ENCODE data around the gene UBE2E3. TPM values are rescaled to one million over a fixed set of nuclear protein-coding genes. Genes with fewer than 3 reads are reported as not detected.

Gene UBE2E3
- polyA plus RNA-seq, 1 experiment = 58.8 TPM

DNA sequence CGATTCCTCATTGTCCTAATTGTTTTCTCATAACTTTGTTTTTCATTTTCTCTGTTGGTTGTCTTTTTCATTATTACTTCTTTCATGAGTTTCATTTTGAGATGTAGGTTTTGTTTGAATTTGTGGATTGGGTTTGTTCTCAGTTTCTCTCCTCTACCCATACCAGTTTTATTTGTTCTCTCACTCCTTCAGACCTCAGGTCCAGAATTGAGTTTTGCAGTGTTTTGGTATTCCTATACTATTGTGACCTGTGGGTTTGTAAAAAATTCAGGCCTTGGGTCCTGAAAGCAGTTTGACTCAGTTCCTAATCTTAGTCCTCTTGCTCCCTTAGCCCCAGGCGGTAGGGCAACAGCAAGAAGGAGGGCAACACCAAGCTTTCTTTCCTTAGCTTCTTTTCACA is 28.3 kb upstream of the UBE2E3 start:
- H3K4me3 ChIP-seq (ENCODE audit: low read depth, low read length) = no peak overlapping the region
- POLR2A ChIA-PET = no interaction called here
- no peaks in the 10 kb centered on the region for H3K27me3 ChIP-seq (ENCODE audit: control insufficient read depth, insufficient read depth, low read length)
- H3K36me3 ChIP-seq (ENCODE audit: control insufficient read depth, insufficient read depth, low read length) = no peaks in the 10 kb centered on the region
- CTCF ChIA-PET = no interaction called here
- TF ChIP-seq, protein P1, sequence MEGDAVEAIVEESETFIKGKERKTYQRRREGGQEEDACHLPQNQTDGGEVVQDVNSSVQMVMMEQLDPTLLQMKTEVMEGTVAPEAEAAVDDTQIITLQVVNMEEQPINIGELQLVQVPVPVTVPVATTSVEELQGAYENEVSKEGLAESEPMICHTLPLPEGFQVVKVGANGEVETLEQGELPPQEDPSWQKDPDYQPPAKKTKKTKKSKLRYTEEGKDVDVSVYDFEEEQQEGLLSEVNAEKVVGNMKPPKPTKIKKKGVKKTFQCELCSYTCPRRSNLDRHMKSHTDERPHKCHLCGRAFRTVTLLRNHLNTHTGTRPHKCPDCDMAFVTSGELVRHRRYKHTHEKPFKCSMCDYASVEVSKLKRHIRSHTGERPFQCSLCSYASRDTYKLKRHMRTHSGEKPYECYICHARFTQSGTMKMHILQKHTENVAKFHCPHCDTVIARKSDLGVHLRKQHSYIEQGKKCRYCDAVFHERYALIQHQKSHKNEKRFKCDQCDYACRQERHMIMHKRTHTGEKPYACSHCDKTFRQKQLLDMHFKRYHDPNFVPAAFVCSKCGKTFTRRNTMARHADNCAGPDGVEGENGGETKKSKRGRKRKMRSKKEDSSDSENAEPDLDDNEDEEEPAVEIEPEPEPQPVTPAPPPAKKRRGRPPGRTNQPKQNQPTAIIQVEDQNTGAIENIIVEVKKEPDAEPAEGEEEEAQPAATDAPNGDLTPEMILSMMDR (IDR thresholded peaks at IDR 0.05; ENCODE audit: insufficient read depth, low read depth, low read length) = no peak
- DNase-seq (ENCODE audit: low read depth) = no peak

DNA sequence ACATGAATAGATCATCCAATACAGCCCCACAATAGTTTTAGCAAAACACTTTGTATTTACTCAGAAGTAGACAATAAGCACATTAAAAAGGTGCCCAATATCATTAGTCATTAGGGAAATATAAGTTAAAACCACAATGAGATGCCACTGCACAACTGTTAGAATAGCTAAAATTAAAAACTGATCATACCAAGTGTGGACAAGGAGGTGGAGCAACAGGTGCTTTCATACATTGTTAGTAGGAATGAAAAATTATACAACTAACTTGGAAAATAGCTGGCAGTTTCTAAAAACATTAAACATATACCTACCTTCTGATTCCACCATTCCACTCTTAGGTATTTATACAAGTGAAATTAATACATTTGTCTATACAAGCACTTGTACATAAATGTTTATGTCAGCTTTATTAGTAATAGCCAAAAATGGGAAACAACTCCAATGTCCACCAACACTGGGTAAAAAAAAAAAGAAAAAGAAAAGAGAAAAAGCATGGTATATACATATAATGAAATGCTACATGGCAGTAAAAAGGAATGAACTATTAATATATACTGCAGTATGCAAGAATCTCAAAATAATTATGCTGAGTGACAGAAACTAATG is 27.6 kb upstream of the UBE2E3 start:
- Histone ChIP-seq H3K27me3 (ENCODE audit: control insufficient read depth, insufficient read depth, low read length) (no peaks in the 10 kb centered on the region), H3K4me3 (ENCODE audit: low read depth, low read length) (no peak overlapping the region), H3K36me3 (ENCODE audit: control insufficient read depth, insufficient read depth, low read length) (no peaks in the 10 kb centered on the region)
- ChIA-PET POLR2A (no interaction called here), CTCF (no interaction called here)
- no peak for DNase-seq (ENCODE audit: low read depth)
- TF ChIP-seq, protein P1 (IDR thresholded peaks at IDR 0.05; ENCODE audit: insufficient read depth, low read depth, low read length) = no peak

DNA sequence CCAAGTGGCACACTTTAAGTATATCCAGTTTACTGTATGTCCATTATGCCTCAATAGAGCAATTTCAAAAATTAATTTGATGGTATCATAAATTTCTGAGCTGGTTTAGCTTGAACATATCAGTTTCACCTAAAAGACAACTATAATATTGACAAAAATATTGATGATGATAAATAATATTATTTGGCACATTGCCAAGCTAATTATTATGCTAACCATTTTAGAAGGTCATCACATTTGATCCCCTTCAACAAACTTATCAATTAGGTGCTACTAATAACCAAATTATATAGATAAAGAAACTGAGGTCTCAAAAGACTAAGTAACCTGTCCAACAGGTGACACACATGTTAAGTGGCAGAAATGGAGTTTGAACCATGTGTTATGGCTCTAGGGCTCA is 26.9 kb upstream of the UBE2E3 start:
- ChIA-PET POLR2A (no interaction called here), CTCF (interaction anchor here (0.9 kb wide), 1 partner anchor 10 kb away, joined by 3 read pairs; no protein-coding TSS in a partner anchor)
- no peaks in the 10 kb centered on the region for H3K27me3 ChIP-seq (ENCODE audit: control insufficient read depth, insufficient read depth, low read length)
- TF ChIP-seq, protein P1 (IDR thresholded peaks at IDR 0.05; ENCODE audit: insufficient read depth, low read depth, low read length) = no peak
- no peaks in the 10 kb centered on the region for H3K36me3 ChIP-seq (ENCODE audit: control insufficient read depth, insufficient read depth, low read length)
- no peak for DNase-seq (ENCODE audit: low read depth)
- H3K4me3 ChIP-seq (ENCODE audit: low read depth, low read length) = no peak overlapping the region

DNA sequence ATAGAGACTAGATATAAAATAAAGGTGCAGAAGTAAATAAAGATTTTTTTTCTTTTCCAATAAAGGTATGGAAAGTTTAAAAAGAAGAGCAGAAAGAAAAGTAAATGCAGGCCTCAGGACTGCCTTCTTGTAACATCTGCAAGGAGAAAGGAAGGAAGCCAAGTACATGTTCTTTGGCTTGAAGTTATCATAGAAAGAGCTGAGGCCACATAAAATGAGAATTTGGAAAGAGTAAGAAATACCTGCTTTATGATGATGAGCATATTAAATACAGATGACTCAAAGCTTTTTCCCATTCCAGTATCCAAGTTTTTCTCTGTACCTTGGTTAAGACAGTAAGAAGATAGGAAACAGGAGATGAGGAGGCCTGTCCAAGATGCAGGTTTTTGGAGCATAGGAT is 25.3 kb upstream of the UBE2E3 start:
- H3K36me3 ChIP-seq (ENCODE audit: control insufficient read depth, insufficient read depth, low read length) = no peaks in the 10 kb centered on the region
- DNase-seq (ENCODE audit: low read depth) = no peak
- TF ChIP-seq, protein P1 (IDR thresholded peaks at IDR 0.05; ENCODE audit: insufficient read depth, low read depth, low read length) = no peak
- ChIA-PET POLR2A (no interaction called here), CTCF (interaction anchor here (1.2 kb wide), 1 partner anchor 25 kb away, joined by 3 read pairs; the partner anchor contains the start of gene UBE2E3)
- no peak overlapping the region for H3K4me3 ChIP-seq (ENCODE audit: low read depth, low read length)
- H3K27me3 ChIP-seq (ENCODE audit: control insufficient read depth, insufficient read depth, low read length) = no peaks in the 10 kb centered on the region

DNA sequence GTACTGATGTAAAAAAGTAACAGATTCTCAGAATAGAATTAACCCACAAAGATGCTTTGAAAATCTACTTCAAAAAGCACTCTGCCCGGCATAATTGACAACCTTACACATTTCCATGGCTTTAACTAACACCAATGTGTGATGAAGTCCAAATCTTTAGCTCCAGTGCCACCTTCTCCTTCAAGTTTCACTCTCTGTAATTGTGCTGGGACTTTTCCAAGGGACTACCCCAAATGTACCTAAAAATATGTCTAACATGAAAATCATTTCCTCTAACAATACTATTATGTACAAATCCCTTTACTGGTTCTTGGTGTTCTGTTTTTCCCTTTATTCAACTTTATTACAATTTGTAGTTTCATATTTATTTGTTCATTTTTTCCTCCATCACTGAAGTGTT is 20.6 kb upstream of the UBE2E3 start:
- CTCF ChIA-PET = interaction anchor here (1.3 kb wide), 1 partner anchor 9 kb away, joined by 6 read pairs; no protein-coding TSS in a partner anchor
- no peak for DNase-seq (ENCODE audit: low read depth)

More for the DNA sequence above, 20.6 kb upstream of the UBE2E3 start:
- H3K27me3 ChIP-seq (ENCODE audit: control insufficient read depth, insufficient read depth, low read length) = no peaks in the 10 kb centered on the region
- H3K4me3 ChIP-seq (ENCODE audit: low read depth, low read length) = no peak overlapping the region
- POLR2A ChIA-PET = interaction anchor here (0.5 kb wide), 1 partner anchor 11 kb away, joined by 4 read pairs; no protein-coding TSS in a partner anchor
- TF ChIP-seq, protein P1 (IDR thresholded peaks at IDR 0.05; ENCODE audit: insufficient read depth, low read depth, low read length) = no peak
- H3K36me3 ChIP-seq (ENCODE audit: control insufficient read depth, insufficient read depth, low read length) = no peaks in the 10 kb centered on the region
